MM.1S (cell line): ENCODE results near the gene FAM72B.
"Not testable (repeated sequence)": the region's sequence is repeated elsewhere in the genome, so short reads cannot be mapped to it uniquely, and the experiment has no call there.

Experiments
- EZH2 ChIP-seq: fragments of 300-600 bp; sonication (generic); optimal IDR thresholded peaks from 2 replicates; pipeline ENCODE3; 2017; ENCODE audit warnings: low read depth, mild to moderate bottlenecking, antibody characterized with exemption, low read length, mixed read lengths
- TF ChIP-seq, protein P1 (sequence below): fragments of 300-600 bp; sonication (generic); IDR thresholded peaks from 2 replicates; pipeline ENCODE4 v1.5.1; 2016; ENCODE audit warnings: antibody characterized with exemption, low read length, mixed read lengths

DNA sequence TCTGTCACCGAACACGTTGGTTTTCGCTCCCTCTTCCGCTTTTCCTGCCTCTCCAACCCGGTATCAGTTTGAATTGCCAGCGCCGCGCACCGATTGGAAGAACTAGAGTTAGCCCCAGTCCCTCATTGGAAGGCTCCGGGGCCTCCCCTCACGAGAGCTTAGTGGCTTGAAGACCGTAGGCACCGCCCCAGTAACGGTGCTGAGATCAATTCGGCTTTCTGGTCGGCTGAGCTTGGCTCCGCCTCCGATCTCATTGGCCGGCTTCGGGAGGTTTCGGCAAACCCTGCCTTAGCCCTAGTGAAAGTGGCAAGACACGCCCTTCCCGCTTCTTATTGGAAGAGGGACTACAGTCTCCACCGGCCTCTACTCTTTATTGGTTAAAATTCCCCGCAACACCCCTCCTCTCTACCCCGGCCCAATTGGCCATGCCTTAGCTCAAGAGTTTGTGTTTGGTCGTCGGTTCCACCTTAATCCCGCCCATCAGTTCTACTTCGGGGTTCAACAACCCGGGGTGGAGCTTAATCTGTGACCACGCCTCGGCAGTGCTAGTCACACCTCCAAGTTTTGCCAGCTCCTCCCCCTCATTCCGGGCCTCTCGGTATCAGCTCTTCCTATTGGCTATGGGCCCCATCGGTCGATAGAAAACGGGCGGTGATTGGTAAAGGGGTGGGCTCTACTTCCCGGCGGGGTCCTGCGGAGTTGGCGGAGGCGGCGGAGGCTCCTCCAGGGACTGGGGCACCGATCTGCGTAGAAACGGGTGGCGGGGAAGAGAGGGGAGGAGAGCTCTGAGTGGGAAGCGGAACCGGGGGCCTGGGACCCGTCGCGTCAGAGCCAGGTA lies at the start of gene FAM72B, which contains the start of gene SRGAP2C:
- TF ChIP-seq EZH2: not testable (repeated sequence)
- TF ChIP-seq, protein P1, sequence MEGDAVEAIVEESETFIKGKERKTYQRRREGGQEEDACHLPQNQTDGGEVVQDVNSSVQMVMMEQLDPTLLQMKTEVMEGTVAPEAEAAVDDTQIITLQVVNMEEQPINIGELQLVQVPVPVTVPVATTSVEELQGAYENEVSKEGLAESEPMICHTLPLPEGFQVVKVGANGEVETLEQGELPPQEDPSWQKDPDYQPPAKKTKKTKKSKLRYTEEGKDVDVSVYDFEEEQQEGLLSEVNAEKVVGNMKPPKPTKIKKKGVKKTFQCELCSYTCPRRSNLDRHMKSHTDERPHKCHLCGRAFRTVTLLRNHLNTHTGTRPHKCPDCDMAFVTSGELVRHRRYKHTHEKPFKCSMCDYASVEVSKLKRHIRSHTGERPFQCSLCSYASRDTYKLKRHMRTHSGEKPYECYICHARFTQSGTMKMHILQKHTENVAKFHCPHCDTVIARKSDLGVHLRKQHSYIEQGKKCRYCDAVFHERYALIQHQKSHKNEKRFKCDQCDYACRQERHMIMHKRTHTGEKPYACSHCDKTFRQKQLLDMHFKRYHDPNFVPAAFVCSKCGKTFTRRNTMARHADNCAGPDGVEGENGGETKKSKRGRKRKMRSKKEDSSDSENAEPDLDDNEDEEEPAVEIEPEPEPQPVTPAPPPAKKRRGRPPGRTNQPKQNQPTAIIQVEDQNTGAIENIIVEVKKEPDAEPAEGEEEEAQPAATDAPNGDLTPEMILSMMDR: not testable (repeated sequence)
